ENCODE measurements around the gene KIAA1614. TPM values are rescaled to one million over a fixed set of nuclear protein-coding genes. Genes with fewer than 3 reads are reported as not detected.

The KIAA1614 gene
- total RNA-seq, 1 experiment from 2014 or later, result 0.15 TPM

GRCh38 chr1:180926164-180926981, 13.7 kb downstream of the KIAA1614 start:
- Histone ChIP-seq H3K4me2 (no peak overlapping the region), H3K27ac (no peak overlapping the region), H3K9me3 (ENCODE audit: insufficient read depth, low read depth) (no peaks in the 10 kb centered on the region), H3K4me3 (no peak overlapping the region), H3K36me3 (ENCODE audit: low read depth) (no peaks in the 10 kb centered on the region), H4K20me1 (ENCODE audit: insufficient read depth) (no peaks in the 10 kb centered on the region), H3F3A (ENCODE audit: insufficient read depth, low read depth) (no peaks in the 10 kb centered on the region), H3K4me1 (replicated peaks; ENCODE audit: insufficient read depth) (peaks cover 14% of the 10 kb centered on the region), H3K79me2 (ENCODE audit: low read depth) (no peaks in the 10 kb centered on the region), H3K27me3 (ENCODE audit: insufficient read depth, low read depth) (no peaks in the 10 kb centered on the region; the same call in 1 of the 2 replicates), H3K9me2 (ENCODE audit: insufficient read depth) (no peaks in the 10 kb centered on the region), H2AFZ (no peak overlapping the region)
- no peak for DNase-seq
- CTCF ChIA-PET, result interaction anchor here (0.6 kb wide), 1 partner anchor 38 kb away, joined by 3 read pairs; no protein-coding TSS in a partner anchor
- BruUV-seq (replicated peaks), result no TSS peak
- TF ChIP-seq CTCF (conservative IDR thresholded peaks at IDR 0.05), result no peak
- TF ChIP-seq EZH2 (IDR thresholded peaks at IDR 0.05; ENCODE audit: low read depth), result no peak
- intact Hi-C loops (cut with micrococcal nuclease; ENCODE audit: unreplicated experiment), result no loop called here
- POLR2A ChIA-PET (ENCODE audit: unreplicated experiment), result interaction anchor here (0.6 to 0.7 kb wide), 2 partner anchors 161 to 387 kb away, joined by 5 read pairs; no protein-coding TSS in a partner anchor

- H3F3A ChIP-seq (ENCODE audit: insufficient read depth, low read depth), result no peaks in the 10 kb centered on the region
- ChIA-PET CTCF (interaction anchor here (0.6 kb wide), 1 partner anchor 35 kb away, joined by 3 read pairs; no protein-coding TSS in a partner anchor), POLR2A (ENCODE audit: unreplicated experiment) (no interaction called here)
- peaks cover 14% of the 10 kb centered on the region for H3K4me1 ChIP-seq (replicated peaks; ENCODE audit: insufficient read depth)
- no peak overlapping the region for H3K27ac ChIP-seq
- H3K9me2 ChIP-seq (ENCODE audit: insufficient read depth), result no peaks in the 10 kb centered on the region
- no peak overlapping the region for H2AFZ ChIP-seq
- H3K79me2 ChIP-seq (ENCODE audit: low read depth), result no peaks in the 10 kb centered on the region
- TF ChIP-seq EZH2 (IDR thresholded peaks at IDR 0.05; ENCODE audit: low read depth) (no peak), CTCF (conservative IDR thresholded peaks at IDR 0.05) (no peak)
- no peaks in the 10 kb centered on the region for H3K9me3 ChIP-seq (ENCODE audit: insufficient read depth, low read depth)
- H3K36me3 ChIP-seq (ENCODE audit: low read depth), result no peaks in the 10 kb centered on the region
- no peaks in the 10 kb centered on the region for H4K20me1 ChIP-seq (ENCODE audit: insufficient read depth)
- H3K4me2 ChIP-seq, result no peak overlapping the region
- H3K4me3 ChIP-seq, result no peak overlapping the region
- DNase-seq, result no peak
- intact Hi-C loops (cut with micrococcal nuclease; ENCODE audit: unreplicated experiment), result no loop called here
- no TSS peak for BruUV-seq (replicated peaks)
- H3K27me3 ChIP-seq (ENCODE audit: insufficient read depth, low read depth), result no peaks in the 10 kb centered on the region; the same call in 1 of the 2 replicates
Observed at GRCh38 chr1:180927348-180927747, 14.7 kb downstream of the KIAA1614 start.

GRCh38 chr1:180927841-180928240, 15.1 kb downstream of the KIAA1614 start:
- peaks cover 10% of the 10 kb centered on the region for H3K4me1 ChIP-seq (replicated peaks; ENCODE audit: insufficient read depth)
- DNase-seq, result no peak
- no peak overlapping the region for H2AFZ ChIP-seq
- intact Hi-C loops (cut with micrococcal nuclease; ENCODE audit: unreplicated experiment), result no loop called here
- H3K9me3 ChIP-seq (ENCODE audit: insufficient read depth, low read depth), result no peaks in the 10 kb centered on the region
- no peak overlapping the region for H3K27ac ChIP-seq
- H4K20me1 ChIP-seq (ENCODE audit: insufficient read depth), result no peaks in the 10 kb centered on the region
- no peaks in the 10 kb centered on the region; the same call in 1 of the 2 replicates for H3K27me3 ChIP-seq (ENCODE audit: insufficient read depth, low read depth)
- H3K79me2 ChIP-seq (ENCODE audit: low read depth), result no peaks in the 10 kb centered on the region
- no TSS peak for BruUV-seq (replicated peaks)
- CTCF ChIA-PET, result interaction anchor here (0.6 kb wide), 1 partner anchor 35 kb away, joined by 3 read pairs; no protein-coding TSS in a partner anchor
- POLR2A ChIA-PET (ENCODE audit: unreplicated experiment), result no interaction called here
- H3K36me3 ChIP-seq (ENCODE audit: low read depth), result no peaks in the 10 kb centered on the region
- H3K4me3 ChIP-seq, result no peak overlapping the region
- TF ChIP-seq EZH2 (IDR thresholded peaks at IDR 0.05; ENCODE audit: low read depth) (no peak), CTCF (conservative IDR thresholded peaks at IDR 0.05) (no peak)
- H3F3A ChIP-seq (ENCODE audit: insufficient read depth, low read depth), result no peaks in the 10 kb centered on the region
- no peak overlapping the region for H3K4me2 ChIP-seq
- no peaks in the 10 kb centered on the region for H3K9me2 ChIP-seq (ENCODE audit: insufficient read depth)

All from PC-9 (cell line).